NCI-H2029 (cell line): Measurements from ENCODE around the gene RNF220.

Experiments used
- DNase-seq: peaks from one replicate; lab custom pipeline; 2025; lab: John Stamatoyannopoulos, UW

The RNF220 gene

DNA sequence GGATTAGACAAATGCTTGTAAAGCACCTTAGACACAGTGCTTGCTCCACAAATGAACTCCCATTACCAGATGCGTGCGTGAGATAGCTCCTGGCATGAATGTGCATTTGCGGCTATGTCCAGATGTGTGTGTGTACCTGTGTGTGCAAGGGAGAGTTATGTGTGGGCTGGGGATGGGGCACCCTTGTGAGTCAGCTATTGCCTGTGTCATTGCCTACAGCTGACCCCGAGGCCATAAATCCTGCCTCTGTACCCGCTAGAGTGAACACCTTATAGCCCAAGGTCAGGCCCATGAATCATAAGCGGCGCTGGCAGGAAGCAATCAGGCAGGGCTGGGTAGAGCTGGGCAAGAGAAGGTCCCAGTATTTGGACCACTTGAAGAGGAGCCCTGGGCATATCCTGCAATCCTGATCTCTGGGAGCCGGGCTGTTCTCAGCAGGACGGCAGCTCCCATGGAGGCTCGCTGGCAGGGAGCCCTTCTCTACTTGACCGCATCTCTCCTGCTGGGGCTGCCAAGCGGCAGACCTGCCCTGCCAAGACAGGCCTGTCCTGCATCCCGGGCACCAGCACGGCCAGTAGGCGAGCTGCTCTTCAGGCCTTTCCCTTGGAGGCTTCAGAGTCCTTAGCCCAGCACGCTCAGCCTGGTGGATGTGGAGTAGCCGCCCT lies 182.9 kb downstream of the RNF220 start:
- DNase-seq = no peak

DNA sequence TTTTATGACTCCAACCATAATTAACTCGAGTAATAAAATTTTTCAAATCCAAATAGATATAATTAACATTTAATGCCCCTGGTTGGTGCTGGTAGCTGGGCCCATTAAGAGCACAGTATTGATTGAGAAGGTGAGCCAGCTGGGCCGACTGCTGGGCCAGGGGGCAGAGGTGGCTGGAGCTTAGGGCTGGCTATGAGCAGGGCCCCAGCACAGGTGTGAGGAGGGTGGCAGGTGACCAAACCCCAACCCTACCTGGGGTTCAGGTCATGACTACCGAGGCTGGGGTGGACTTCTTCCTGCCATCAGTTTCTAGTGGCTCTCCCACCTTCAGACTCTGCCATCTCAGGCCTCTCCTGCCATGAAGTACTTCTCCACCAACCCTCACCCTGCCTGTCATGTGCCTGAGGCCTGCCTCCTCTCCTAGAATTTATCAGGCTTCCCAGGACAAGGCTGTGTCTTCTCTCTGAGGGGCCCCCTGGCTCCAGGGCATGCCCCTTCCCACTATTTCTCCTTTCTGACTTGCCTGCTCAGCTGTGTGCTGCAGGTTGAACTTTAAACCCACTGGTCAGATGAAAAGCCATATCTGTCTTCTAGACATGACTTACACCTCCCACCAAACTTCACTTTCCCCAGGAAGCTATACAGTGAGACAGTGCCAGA lies 183.6 kb downstream of the RNF220 start:
- DNase-seq = no peak

DNA sequence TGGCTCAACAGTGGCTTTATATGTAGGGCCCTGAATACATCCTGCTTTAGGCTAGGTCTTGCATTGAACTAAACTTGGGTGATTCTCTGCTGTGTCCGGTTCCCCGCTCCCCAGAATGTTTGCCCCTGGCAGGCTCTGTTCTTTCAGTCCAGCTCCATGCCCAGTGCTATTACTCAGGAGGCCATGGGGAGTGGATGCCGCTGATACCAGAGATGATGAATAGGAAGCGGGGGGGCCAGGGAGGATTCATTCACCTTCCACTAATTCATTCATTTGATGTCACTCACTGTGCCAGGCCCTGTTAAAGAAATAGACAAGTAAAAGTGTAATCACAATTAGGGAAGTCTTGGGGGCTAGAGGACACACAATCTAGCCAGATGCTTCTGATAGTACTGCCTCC lies 185.4 kb downstream of the RNF220 start:
- DNase-seq = no peak

DNA sequence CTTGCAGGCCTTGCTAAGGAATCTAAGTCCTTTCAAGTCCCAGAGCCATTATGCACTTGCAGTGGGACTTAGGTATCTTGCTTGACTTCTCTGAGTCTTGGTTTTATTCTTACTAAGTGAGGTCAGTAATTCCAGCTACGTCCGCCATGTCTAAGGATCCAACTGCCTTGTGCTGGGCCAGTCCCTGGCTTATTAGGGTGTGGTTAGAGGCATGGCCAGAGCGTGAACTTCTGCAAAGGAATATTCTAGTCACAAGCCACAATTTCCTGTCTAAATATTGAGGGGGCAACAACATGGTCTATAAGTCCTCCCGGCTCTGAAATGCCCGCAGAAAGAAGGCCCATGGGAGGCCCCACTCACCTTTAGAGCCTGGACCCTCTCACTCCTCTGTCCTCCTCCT lies 186.3 kb downstream of the RNF220 start:
- DNase-seq = no peak

DNA sequence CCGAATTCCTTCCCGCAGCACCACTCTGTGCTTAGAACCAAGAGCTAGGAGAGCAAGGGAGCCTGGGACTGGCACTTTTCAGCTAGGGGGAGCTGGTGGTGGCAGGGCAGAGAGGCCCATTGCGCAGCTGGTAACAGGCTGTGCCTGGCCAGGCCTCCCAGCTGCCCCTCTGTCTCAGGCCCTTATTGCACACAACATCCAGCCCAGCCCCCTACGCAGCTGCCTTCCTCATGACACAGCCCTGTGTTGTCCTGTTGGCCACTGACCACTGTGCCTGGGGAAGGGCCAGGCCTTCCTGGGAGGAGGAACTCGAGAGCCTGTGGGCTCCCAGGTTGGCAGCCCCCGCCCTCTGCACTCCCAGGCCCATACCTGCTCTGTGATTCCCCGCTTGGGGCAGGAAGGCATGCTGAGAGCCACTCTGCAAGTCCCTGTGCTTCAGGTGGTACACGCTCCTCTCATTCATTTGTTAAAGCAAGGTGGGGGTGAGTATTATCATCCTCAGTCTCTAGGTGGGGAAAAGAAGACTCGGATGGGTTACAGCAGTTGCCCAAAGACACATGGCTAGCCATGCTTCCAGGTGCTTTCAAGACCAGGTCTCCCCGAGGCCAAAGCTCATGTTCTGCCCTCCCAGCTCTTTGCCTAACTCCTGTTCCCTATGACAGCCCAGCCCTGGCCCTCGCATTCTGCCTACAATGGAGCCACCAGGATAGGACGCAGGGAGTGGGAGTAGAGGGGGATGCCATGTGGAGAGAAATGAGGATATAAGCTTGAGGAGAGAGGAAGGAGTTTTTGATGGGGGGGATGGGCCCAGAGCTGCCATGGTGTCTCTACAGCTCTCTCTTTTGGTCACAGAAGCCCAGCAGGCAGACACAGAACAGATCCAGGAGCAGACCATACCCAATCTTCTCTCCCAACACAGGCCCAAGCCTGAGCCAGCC lies 187.4 kb downstream of the RNF220 start:
- DNase-seq = no peak

DNA sequence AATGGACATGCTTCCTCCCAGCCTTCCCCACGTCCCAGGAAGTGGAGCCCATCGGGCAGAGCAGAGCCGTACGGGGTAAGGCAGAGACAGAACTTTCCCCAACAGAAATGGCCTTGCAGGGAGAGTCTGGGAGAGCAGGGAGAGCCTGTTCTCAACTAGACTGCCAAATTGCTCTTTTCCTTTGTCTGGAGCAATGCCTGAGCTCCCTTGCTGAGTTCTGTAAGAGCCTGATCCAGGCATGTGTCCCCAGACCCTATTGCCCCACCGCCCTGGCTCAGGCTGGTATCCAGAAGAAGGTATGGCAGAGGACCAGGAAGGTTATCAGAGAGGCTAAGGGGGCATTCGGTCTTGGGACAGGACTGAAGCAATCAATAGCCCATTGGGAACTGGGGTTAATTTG lies 189.3 kb downstream of the RNF220 start:
- no peak for DNase-seq

DNA sequence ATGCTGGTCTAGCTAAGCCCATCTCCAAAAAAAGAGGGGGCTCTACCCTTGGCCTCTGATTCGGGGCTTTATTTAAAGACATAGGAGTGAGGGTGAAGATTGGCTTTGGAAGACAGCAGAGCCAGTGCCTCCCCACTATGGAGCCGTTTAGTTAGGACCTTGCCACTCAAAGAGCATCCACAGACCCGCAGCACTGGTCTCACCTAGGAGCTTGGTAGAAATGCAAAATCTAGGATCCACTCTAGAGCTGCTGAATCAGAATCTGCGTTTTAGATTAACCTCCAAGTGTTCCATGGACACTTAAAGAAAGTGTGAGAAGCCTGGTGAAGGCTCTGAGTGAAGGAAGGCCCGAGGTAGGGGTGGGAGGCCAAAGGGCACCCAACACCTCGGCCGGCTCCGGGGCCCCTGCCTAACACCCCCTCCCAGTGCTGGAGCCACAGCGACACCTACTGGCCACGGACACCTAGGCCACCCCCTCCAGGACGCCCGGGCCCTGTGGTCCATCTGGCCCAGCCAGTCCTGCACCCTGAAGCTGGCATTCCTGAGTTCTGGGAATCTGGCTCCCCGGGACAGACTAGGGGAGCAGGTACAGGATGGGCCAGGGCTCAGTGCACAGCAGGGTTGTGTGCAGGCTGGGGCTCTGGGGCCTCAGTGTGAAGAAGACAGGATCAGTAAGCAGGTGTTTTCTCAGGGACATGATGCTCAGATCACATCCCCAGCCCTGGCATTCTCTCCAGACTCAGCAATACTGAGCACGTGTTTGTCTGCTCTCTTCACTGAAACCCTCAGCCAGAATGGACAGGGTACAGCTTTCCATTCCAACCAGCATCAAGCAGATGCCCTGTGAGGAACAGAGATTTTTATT lies 190.0 kb downstream of the RNF220 start:
- DNase-seq = peak; percentile 59

DNA sequence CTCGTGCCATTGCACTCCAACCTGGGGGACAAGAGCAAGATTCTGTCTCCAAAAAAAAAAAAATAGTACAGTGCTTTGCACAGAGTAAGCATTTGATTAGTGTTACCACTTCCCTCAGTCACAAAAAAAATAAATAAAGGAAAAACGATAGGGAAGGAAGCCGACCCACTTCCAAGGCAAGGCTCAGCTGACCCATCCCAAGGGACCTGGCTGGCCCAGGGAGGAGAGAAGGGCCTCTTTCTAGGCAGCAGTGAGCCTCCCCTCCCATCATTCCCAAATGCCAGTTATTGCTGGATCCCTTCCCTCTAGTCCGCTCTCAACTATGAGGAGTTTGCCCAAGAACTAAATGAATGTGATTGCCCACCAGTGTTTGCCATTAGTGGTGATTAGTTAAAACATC lies 191.5 kb downstream of the RNF220 start:
- DNase-seq = no peak

DNA sequence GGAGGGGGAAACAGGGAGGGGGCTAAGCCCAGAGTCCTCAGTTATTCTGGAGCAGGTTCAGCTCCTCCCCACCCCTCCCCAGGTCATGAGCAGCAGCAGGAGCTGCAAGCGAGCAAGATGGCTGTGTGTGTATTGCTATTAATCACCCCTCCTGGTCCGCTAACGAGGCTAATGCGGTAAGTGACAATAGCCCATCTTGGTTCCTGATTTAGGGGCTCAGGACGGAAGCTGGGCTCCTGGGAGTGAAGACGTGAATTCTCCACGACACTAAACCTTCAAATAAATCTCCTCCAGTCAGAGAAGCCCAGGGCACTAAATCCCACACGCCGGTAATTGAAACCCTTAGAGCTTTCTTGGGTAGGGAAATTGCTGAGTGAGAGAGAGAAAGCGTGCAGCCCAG lies 193.1 kb downstream of the RNF220 start:
- no peak for DNase-seq

DNA sequence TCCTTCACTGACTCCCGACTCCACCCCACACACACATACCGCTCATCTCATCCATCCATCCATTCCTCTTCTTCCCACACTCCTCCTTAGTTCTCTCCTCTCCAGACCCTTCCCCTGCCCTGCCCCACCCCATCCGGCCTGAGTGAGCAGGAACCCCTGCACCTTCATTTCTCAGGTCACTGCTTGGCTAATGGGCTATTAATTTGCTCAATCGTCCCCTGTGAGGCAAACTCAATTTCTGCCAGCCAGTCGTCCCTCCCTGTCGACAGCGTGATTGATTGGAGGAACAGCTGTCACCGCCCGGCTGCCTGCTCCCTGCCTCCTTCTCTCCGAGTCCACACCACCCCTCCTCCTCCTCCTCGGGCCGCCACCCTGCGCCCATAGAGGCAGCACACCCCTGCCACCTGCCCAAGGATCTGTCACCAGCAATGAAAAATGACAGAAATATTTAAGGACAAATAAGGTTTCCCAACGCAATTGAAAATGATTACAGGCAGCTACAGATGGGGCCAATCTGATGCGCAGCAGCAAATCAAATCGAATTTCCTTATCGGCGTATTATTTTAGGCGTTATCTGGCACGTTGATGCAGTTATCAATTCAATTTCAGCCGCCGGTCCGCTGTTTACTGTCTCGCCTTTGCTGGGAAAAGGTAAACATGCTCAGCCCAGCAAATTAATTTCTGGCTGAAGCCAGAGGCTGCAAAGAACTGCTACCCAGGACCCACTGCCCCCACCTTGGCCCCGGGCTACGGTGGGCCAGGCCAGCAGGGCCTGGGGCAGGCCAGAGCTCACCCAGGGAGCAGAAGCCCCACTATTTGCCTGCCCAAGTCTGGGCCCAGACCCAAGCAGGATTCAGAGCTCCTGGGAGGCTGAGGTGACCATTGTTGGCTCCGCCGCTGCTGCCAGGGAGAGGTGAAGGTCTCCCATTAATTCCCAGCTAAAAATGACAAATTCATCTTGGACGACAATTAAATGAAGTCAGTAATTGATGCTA lies 197.9 kb downstream of the RNF220 start:
- DNase-seq = peak; percentile 28

DNA sequence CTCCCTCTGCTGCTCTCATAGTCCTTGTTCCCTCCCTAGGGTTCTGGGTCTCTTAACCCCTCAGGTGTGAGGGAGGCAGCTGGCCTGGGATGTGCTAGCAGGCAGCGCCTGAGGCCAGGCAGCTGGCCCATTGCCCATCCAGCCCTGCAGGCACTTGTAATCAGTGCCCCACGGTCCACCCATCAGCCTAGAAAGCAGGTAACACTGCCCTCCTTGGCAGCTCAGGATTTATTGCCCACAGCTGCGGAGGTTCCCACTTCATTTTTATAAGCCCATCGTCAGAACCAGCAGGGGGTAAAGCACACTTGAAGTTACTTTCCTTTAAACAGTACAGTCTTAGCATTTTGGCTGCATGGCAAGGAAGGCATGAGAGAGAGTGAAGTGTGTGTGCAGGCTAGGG lies 198.7 kb downstream of the RNF220 start:
- peak; percentile 95 for DNase-seq

DNA sequence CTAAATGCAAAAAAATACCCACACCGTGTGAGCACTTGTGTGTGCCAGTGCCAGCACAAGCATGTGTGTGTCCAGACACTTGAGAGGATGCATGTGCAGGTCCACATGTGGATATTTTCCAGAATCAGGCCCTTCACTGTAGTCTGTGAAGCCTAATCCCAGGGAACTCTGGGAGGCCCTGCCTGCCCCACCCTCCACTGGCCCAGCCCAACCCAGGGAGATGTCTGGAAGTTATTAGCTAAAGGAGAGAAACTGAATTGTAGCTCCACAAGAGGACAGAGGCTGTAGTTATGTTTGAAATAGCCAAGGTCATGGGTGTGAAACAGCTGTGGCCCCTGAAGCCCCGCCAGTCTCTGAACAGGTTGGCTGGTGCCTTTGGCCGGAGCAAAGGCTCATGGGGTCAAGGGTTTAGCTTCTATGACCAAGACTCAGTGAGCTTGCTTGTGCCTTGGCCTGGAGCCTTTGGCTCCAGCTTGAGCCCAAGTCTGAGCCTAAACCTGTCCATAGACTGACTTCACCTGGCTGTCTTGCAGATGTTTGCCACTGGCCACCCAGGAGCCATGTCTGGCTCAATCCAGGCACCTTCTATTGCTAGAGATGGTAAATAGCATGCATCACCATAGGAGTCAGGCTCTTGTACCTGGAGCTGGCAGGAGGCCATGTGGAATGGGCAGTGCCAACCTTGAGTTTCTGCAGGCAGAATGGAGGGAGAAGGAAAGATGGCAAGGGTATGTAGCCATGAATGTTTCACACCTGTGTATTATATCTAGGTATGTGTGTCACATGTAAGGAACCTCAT lies 199.3 kb downstream of the RNF220 start:
- DNase-seq = peak; percentile 95

DNA sequence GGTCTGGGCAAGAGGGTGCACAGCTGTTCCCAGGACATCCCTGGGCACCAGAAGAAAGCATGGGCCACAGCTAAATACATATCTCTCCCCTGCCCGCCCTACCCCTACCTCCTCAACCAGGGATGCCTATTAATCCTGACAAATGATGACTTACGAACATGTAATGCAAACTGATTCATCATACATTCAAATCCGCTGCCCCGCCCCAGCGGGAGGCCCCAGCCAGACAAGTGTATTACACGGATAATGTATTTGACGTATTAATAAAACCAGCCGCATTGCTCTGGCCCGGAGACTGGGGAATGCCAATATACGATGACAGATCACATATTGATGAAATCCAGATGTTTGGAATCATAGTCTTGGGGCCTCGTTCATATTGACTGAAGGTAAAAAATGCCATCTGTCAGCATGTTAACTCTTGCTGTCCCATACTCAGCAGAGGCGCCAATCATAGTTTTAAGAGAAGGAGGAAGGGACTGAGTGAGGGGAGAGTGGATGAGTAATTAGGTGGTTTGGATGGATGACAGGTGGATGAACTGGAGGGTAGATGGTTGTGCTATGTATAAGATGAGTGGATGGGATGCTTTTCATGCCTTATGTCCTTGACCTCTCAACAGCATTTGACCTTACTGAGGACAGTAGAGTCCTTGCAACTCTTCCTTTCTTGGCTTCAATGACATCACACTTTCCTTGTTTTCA lies 201.0 kb downstream of the RNF220 start:
- DNase-seq = no peak

DNA sequence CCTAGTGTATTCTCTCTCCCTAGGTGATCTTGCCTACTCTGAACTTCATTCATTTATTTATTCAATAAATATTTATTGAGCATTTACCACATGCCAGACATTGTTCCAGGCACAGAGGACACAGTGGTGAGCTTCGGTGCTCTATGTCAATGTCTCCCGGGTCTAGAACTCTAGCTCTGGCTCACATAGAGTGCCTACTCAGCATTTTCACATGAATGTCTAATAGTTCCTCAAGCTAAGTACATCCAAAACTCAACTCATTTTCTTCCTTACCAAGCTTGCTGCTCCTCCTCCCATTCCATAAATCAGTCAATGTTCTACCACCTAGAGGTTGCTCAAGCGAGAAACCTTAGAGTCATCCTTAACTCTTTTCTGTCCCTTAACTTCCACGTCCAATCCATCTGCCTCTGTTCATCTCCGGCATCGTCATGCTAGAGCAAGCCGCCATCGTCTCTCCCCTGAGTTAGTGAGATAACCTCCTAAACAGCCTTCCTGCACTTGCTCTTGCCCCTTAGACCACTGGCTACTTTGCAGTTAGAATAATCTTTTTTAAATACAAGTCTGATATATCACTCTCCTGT lies 201.7 kb downstream of the RNF220 start:
- DNase-seq = no peak

DNA sequence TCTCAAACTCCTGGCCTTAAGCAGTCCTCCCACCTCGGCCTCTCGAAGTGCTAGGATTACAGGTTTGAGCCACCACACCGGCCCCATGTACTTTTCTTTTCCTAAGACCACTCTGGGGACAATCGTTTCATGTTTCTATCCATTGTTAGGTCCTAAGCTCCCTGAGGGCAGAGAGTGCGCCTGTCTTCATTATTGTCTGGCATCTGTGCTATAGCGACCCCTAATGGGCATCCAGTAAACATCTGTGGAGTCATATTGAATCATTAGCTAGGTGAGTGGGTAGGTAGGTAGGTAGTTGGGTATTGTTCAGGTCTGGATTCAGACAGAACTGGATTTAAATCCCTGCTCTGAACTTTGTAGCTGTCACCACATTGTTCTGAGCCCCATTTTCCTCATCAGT lies 203.1 kb downstream of the RNF220 start:
- no peak for DNase-seq

DNA sequence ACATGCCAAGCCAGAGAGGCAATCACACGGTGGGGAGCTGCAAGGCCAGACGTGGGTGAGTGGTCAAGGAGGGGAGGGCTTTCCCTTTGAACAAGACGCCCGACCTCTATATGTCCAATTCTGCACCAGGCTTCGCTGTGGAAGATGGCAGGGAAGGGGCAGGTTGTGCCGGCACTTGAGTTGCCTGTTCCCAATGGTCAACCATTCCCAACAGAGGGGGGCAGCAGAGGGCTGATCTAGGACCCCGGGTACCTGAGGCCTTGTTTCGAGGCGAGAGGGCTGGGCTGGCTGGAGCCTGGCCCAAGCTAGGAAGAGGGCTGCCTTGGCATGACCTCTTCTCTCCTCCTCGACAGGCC lies 204.3 kb downstream of the RNF220 start:
- no peak for DNase-seq

DNA sequence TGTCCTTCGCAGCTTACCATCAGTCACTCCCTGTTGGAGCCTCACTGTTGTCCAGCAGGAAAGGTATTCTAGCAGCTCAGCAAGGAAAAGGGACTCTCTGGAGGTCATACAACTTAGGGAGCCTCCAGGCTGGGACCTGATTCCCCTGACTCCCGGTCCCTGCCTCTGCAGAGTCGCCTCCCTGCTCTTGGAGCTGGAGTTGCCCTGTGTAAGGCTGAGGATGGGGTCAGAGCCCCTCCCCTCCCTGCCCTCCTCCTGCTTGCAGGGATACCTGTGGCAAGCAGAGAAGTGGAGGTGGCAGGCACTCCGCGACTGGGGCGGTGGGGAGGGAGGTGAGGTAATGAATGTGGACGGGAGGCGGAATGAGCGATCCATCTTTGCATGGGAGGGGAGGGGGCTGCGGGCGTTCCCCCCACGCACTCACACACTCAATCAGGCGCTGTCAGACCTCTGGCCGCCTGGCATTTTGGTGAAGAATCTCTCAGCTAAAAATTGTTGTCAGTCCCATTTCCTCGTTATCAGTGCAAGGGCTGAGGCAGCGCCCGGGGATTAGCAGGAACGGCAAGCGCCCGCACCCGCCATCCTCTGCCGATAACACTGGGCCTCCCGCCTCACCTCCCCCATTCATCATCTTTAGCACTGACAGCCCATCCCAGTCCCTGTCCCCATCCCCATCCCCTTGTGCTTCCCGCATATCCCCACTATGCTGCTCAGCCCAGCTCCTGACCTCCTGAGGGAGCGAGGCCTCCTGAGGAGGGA lies 204.9 kb downstream of the RNF220 start:
- DNase-seq = no peak

DNA sequence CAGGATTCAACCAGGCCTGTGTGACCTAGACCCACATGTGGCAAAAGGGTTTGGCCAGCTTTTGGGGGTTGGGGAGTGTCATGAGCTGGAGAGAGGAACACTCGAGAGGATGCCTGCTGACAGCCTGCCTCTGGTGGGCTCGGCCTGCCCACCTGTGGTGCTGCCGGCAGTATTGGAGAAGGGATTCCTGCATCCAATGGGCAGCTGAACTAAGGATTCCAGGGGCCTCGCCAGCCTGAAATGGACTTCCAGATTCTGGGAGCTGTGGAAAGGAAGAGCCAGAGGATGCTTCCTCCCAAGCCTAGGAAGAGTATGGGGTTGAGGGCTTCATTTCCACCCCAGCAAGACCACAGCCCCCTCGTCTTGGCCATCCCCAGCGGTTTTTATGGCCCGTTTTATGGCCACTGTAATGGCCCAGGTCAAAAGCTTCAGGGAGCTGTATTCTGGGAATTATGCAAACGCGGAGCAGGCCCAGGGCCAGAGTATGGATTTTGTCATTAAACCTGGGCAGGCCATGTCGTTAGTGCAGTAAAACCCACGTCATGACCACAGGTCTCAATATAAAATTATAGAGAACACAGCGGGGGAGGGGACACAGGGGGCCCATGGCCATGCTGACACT lies 205.6 kb downstream of the RNF220 start:
- DNase-seq = no peak
